D721Med (cell line): ENCODE data around the gene PRR20G.
"Not testable (repeated sequence)": the region's sequence is repeated elsewhere in the genome, so short reads cannot be mapped to it uniquely, and the experiment has no call there.

ENCODE experiments used
- DNase-seq: peaks from one replicate; pipeline ENCODE4 v3.0.0; 2011; ENCODE audit warnings: low spot score; ENCODE audit not compliant: insufficient read length
- FAIRE-seq: peaks from 2 replicates; lab custom pipeline; 2011; peaks lifted over from hg19 to GRCh38; lab: Jason Lieb, UNC
- TF ChIP-seq, protein P1 (sequence below): IDR thresholded peaks from 2 replicates; pipeline ENCODE4 v1.5.1; 2012; ENCODE audit warnings: mild to moderate bottlenecking, control low read depth; ENCODE audit not compliant: insufficient read depth; ENCODE audit errors: missing control alignments

PRR20G gene

DNA sequence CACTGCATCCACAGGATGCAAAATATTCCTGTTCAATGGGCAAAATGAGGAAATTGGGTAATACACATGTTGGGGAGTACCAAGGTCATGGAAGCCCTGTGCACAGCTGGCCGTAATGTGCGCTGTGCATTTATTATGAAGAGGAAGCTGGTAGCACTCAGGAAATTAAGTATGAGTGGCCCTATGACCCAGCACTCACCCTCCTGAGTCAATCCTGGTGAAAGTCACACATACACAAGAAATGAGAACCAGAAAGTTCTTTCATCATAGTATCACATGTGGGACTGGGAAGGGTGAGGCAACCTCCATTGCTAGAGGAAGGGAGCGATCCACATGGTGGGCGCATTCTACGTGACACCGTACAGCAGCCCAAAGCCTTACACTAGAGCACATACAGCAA lies 11.4 kb upstream of the PRR20G start:
- TF ChIP-seq, protein P1, sequence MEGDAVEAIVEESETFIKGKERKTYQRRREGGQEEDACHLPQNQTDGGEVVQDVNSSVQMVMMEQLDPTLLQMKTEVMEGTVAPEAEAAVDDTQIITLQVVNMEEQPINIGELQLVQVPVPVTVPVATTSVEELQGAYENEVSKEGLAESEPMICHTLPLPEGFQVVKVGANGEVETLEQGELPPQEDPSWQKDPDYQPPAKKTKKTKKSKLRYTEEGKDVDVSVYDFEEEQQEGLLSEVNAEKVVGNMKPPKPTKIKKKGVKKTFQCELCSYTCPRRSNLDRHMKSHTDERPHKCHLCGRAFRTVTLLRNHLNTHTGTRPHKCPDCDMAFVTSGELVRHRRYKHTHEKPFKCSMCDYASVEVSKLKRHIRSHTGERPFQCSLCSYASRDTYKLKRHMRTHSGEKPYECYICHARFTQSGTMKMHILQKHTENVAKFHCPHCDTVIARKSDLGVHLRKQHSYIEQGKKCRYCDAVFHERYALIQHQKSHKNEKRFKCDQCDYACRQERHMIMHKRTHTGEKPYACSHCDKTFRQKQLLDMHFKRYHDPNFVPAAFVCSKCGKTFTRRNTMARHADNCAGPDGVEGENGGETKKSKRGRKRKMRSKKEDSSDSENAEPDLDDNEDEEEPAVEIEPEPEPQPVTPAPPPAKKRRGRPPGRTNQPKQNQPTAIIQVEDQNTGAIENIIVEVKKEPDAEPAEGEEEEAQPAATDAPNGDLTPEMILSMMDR = no peak
- DNase-seq (no peak), FAIRE-seq (no peak)

DNA sequence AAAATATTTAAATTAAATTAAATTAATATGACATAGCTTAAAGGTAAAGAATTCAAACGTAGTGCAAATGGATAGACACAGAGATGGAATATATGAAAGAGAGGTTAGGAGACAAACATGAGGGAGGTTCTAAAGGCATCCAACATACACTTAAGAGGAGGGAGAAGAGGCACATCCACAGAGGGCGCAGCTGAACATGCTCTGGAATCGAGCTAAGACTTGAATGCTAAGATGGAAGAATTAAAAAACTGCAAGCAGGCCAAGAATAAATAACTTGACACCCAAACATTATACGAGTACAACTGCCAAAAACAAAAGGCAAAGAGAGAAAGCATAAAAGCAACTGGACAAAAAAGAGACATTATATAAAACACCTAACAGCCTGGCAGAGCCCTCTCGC lies 9.1 kb upstream of the PRR20G start:
- FAIRE-seq (no peak), DNase-seq (no peak)
- TF ChIP-seq, protein P1 = peak; percentile 10

DNA sequence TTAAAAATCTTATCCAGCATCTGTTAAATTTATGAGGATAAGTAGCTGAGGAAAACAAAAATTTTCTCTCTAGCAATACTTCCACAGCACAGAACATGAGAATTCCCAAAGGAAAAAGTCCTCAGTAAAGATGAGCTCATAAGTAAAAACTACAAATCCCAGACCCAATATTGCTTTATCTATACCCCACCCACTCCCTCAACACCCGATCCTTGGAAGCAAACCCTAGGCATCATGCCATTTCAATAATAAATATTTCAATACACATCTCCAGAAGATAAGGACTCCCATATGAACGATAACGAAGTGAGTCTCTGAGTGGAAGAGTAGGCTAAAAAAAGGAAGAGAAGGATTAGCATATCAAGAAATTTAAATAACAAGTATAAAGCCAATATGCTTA lies 8.3 kb upstream of the PRR20G start:
- TF ChIP-seq, protein P1 = no peak

DNA sequence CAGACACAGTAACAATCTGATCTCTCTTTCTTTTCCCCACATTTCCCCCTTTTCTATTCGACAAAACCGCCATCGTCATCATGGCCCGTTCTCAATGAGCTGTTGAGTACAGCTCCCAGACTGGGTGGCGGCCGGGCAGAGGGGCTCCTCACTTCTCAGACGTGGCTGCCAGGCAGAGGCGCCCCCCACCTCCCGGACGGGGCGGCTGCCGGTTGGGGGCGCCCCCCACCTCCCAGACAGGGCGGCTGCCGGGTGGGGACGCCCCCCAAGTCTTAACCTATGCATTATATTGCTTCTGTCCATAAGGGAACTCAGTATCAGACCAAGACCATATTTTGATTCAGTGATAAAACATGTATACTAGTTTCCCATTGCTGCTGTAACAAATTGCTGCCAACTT lies 5.8 kb upstream of the PRR20G start:
- DNase-seq, FAIRE-seq: not testable (repeated sequence)

More for the DNA sequence above, 8.3 kb upstream of the PRR20G start:
- DNase-seq = no peak
- no peak for FAIRE-seq

DNA sequence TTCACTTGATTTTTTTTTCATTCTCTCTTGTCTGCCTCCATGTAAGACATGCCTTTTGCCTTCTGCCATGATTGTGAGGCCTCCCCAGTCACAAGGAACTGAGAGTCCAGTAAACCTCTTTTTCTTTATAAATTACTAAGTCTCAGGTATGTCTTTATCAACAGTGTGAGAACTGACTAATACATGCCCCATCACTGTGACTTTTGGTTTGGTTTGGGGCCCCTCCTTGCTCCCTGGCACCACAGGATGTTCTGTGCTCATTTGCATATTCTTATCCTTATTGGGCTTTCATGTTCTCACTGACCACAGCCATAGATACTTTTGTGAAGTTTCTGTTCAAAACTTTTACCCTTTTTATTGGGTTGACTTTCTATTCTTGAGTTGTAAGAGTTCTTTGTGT lies 3.8 kb upstream of the PRR20G start:
- DNase-seq = no peak
- TF ChIP-seq, protein P1 = no peak
- FAIRE-seq = no peak

DNA sequence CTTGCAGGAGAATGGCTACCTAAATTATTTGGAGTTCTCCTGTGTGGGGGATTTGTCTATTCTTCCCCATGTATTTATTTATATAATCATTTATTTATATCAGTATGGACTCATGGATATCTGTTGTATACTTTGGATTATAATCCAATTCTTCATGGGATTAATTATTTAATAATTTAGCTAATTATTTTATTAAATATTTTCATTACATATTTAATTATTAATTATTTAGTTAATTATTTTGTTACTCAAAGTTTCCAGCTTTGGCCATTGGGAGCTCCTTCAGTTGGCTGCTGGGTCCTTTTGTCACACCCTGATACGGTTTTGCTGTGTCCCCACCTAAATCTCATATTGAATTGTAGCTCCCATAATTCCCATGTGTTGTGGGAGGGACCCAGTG lies 3.3 kb upstream of the PRR20G start:
- TF ChIP-seq, protein P1 = no peak
- FAIRE-seq (no peak), DNase-seq (no peak)

DNA sequence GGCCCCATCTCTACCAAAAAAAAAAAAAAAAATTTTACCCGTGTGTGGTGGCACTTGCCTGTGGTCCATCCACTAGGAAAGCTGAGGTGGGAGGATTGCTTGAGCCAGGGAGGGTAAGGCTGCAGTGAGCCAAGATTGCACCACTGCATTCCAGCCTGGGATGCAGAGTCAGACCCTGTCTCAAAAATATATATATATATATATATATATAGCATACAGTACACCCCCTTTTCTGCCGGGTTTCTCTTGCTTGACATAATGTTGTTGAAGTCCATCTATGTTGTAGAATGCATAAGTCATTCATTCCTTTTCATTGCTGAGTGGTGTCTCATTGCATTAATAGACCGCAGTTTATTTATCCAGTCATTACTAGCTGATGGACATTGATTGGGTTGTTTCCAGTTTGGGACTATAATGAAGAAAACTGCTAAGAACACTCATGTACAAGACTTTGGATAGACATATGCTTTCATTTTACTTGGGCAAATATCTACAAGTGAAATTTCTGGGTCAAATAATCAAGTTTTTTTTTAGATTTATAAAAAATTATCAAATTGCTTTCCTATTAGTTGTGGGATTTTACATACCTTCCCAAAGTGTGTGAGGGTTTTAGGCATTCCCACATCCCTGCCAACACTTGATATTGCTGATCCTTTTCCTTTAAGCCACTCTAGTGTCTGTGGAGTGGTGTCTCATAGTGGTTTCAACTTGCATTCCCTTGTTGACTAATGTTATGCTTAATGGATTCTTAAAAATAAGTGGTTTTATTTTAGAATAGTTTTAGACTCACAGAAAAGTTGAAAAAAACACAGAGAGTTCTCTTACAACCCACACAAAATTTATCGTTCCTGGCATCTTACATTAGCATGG lies 2.1 kb upstream of the PRR20G start:
- DNase-seq = no peak
- FAIRE-seq = no peak
- TF ChIP-seq, protein P1 = no peak
